ENCODE measurements around the gene ZNF391.
"Not testable (repeated sequence)": the region's sequence is repeated elsewhere in the genome, so short reads cannot be mapped to it uniquely, and the experiment has no call there.

- not testable (repeated sequence) for TF ChIP-seq CTCF (IDR thresholded peaks at IDR 0.05; ENCODE audit: extremely low read depth in 1 of 2, insufficient read depth in 1 of 2, low read depth in 1 of 2, low read length in 2 of 2); POLR2A (IDR thresholded peaks at IDR 0.05; ENCODE audit: low read depth, low read length)
Observed at GRCh38 chr6:27378406-27378805, 10.2 kb upstream of the ZNF391 start.
